GM19023 (cell line): ENCODE data around the gene TUBB6.

ENCODE experiments used
- ATAC-seq: cut with Tn5 transposase; IDR thresholded peaks from one replicate; pipeline ENCODE4 v1.9.1; 2021; ENCODE audit warnings: mild to moderate bottlenecking, moderate library complexity; ENCODE audit not compliant: unreplicated experiment

The TUBB6 gene

DNA sequence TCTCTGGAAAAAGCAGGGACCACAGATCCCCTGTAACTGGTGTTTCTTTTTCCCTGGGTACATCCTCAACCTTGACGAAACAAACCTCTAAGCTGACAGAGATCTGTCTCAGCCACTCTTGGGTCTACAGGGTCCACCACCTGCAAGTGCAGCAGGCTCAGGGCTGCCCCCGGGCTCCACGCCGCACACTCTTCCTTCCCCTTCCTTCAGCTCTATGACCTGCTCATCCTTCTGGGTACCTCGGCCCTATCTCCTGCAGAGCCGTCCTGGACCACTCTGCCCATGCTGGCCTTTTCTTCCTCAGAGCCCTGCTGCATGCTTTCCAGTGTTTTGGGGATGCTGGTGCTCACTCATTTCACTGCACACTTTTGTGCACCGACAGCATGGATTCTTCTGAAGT, 27.5 kb downstream of the TUBB6 start:
- no peak for ATAC-seq

GRCh38 chr18:12336171-12336613, 28.2 kb downstream of the TUBB6 start:
- ATAC-seq, result no peak

- no peak for ATAC-seq
Measured at GRCh38 chr18:12336887-12337286, 28.8 kb downstream of the TUBB6 start.

DNA sequence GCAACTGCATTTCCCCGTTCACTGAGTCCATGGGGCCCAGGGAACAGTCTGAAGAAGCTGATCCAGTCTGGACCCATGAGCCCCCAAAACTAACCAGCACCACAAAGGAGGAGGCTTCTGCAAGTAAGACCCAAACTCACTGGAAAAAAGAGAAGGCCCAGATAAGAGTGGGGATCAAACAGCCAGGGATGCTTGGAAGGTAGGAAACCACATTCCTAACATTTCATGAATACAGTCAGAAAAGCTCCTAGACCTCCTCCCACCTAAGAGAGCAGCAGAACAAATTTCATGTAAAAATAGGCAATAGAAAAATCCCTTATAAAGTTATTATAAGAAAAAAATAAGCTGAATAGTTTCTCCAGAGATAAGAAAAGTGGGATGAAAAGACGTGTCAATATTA, 30.3 kb downstream of the TUBB6 start:
- ATAC-seq, result no peak

DNA sequence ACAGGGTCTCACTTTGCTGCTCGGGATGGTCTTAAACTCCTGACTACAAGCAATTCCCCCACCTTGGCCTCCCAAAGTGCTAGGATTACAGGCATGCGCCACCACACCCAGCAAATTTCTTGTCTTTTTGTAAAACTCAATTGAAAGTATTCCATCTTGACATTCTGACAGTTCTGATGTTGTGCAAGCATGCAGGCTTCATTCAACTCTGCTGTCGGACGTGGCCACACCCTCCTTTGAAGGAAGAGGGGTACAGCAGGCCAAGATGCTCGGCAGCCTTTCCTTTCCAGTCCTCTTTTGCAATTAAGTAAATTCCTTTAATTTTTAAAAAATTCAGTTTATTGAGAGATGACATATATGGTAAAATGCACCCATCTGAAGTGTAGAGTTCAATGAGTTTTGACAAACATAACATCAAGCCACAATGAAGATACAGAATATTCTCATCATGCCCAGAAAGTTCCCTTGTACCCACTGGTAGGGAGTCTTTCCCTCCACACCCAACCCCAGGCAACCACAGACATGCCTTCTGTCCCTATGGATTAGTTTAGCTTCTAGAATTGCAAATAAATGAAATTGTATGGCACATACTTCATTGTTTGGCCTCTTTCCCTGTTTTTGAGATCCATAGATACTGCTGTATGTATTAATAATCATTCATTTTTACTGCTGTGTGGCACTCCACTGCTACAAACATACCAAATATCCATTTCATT, 33.1 kb downstream of the TUBB6 start:
- ATAC-seq, result no peak

DNA sequence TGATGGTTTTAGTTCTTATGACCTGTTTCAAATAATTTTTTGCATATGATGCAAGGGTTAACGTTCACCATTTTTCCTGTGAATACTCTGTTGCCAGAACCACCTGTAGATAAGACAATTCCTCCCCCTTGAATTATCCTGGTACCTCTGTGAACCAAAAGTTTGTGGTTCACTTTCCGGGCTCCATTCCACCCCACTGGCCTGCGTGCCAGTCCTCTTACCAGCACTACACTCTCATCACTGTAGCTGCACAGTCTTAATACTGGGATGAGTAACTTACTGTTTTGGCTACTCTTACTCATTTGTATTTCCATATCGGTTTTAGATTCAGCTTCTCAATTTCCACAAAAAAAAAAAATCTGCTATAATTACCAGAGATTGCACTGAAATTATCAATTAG, 34.6 kb downstream of the TUBB6 start:
- ATAC-seq, result no peak

GRCh38 chr18:12345491-12346239, 37.6 kb downstream of the TUBB6 start:
- ATAC-seq, result no peak

DNA sequence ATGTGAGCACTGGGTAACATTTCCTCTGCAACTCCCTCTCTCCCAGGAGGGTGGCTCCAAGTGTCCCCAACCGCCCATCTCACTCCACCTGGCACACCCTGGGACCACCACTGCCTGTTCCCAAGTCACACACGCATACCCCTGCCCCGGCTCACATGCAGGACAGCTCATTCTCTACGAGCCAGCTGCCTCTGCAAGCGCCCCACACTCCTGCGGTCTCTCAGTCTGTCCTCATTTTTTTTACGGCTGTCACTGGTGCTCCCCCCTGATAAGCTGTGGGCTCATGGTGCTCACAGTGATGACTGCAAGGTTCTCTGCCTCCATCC, 38.2 kb downstream of the TUBB6 start:
- no peak for ATAC-seq

- no peak for ATAC-seq
Measured at GRCh38 chr18:12347895-12348294, 39.9 kb downstream of the TUBB6 start.

- no peak for ATAC-seq
Measured at GRCh38 chr18:12352188-12352587, 44.1 kb downstream of the TUBB6 start.

DNA sequence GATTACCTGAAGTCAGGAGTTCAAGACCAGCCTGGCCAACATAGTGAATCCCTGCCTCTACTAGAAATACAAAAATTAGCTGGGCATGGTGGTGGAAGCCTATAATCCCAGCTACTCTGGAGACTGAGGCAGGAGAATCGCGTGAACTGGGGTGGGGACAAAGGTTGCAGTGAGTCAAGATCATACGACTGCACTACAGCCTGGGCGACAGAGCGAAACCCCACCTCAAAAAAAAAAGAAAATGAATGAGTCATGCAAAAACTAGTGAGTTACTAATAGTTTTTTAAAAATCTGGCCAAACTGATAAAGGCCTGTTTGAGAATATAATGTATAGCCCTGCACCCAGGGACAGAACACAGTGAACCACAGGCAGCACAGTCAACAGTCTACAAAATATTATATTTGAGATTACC, 51.5 kb downstream of the TUBB6 start:
- no peak for ATAC-seq

GRCh38 chr18:12361770-12362378, 53.8 kb downstream of the TUBB6 start:
- ATAC-seq, result no peak

GRCh38 chr18:12362473-12363174, 54.6 kb downstream of the TUBB6 start:
- no peak for ATAC-seq

GRCh38 chr18:12366379-12366778, 58.3 kb downstream of the TUBB6 start:
- no peak for ATAC-seq

DNA sequence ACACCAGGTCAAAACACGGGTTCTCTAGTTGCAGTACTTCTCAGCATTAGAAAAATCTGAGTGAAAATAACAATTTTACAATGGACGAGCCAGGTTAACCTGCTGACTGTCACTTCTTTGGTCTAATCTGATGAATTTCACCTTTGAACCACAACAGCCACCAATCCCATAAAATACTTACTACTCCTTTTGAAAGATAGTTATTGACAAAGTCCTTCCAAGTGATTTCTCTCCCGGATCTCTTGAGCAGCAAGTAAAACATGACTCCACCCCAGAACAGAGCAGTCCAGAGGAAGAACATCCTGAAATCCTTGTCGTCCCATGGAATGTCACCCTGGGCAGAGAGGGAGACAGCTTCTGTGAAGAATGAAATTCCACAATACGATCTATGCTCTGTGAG, 58.7 kb downstream of the TUBB6 start:
- no peak for ATAC-seq

- no peak for ATAC-seq
Measured at GRCh38 chr18:12369211-12369610, 61.2 kb downstream of the TUBB6 start.

GRCh38 chr18:12371590-12371989, 63.5 kb downstream of the TUBB6 start:
- no peak for ATAC-seq

DNA sequence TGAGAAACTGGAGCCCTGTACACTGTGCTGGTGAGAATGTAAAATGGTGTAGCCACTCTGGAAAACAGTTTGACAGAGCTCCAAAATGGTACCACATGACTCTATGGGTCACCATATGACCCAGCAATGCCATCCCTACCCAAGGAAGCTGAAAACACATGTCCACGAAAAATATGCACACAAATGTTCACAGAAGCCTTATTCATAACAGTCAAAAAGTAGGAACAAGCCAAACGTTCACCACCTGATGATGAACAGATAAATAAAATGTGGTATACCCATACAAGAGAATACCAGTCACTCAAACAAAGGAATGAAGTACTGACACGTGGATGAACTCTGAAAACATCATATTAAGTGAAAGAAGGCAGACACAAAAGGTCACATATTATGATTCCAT, 64.4 kb downstream of the TUBB6 start:
- no peak for ATAC-seq

GRCh38 chr18:12373116-12373770, 65.2 kb downstream of the TUBB6 start:
- ATAC-seq, result no peak

GRCh38 chr18:12373771-12374116, 65.7 kb downstream of the TUBB6 start:
- ATAC-seq, result no peak

DNA sequence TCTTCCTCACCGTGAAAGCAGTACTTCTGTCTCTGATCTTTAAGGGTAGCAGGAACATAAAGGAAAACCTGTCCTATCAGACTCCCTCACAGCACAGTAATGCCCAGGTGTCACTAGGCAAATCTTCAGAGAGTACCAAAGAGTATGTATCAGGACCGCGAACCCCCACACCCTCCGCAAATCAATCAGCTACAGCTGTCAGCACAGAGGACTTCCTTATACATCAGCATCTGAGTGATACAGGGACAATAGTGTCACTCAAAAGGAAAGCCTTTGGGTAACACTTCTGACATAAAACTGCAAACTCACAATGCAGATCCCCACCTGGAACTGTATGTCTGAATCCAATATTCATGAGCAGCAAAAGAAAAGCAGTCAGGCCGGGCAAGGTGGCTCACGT, 66.4 kb downstream of the TUBB6 start:
- ATAC-seq, result no peak
